ENCODE data around the gene CHST6.
"Not testable (repeated sequence)": the region's sequence is repeated elsewhere in the genome, so short reads cannot be mapped to it uniquely, and the experiment has no call there.

CHST6 gene

GRCh38 chr16:75502916-75503605 is 7.8 kb upstream of the CHST6 start:
- DNase-seq (ENCODE audit: low read depth): no peak

GRCh38 chr16:75501820-75502219 is 6.6 kb upstream of the CHST6 start:
- not testable (repeated sequence) for DNase-seq (ENCODE audit: low read depth)

GRCh38 chr16:75501359-75501758 is 6.1 kb upstream of the CHST6 start:
- DNase-seq (ENCODE audit: low read depth): no peak

- DNase-seq (ENCODE audit: low read depth): not testable (repeated sequence)
Observed at GRCh38 chr16:75498605-75499322, 3.5 kb upstream of the CHST6 start.

- no peak for DNase-seq (ENCODE audit: low read depth)
Observed at GRCh38 chr16:75497558-75497957, 2.3 kb upstream of the CHST6 start.

- no peak for DNase-seq (ENCODE audit: low read depth)
Observed at GRCh38 chr16:75494661-75495075, 573 bp downstream of the CHST6 start.

GRCh38 chr16:75494184-75494583 is 1.1 kb downstream of the CHST6 start:
- DNase-seq (ENCODE audit: low read depth): no peak

- no peak for DNase-seq (ENCODE audit: low read depth)
Observed at GRCh38 chr16:75491876-75492275, 3.4 kb downstream of the CHST6 start.

- DNase-seq (ENCODE audit: low read depth): no peak
Observed at GRCh38 chr16:75488322-75488721, 6.9 kb downstream of the CHST6 start.

- no peak for DNase-seq (ENCODE audit: low read depth)
Observed at GRCh38 chr16:75486676-75487313, 8.4 kb downstream of the CHST6 start.

GRCh38 chr16:75486014-75486675 is 9.1 kb downstream of the CHST6 start:
- DNase-seq (ENCODE audit: low read depth): no peak

- no peak for DNase-seq (ENCODE audit: low read depth)
Observed at GRCh38 chr16:75485230-75486013, 9.8 kb downstream of the CHST6 start.

GRCh38 chr16:75483222-75483621 is 12.0 kb downstream of the CHST6 start:
- DNase-seq (ENCODE audit: low read depth): no peak

- no peak for DNase-seq (ENCODE audit: low read depth)
Observed at GRCh38 chr16:75482434-75483205, 12.6 kb downstream of the CHST6 start.

- DNase-seq (ENCODE audit: low read depth): no peak
Observed at GRCh38 chr16:75481475-75481874, 13.8 kb downstream of the CHST6 start.

- DNase-seq (ENCODE audit: low read depth): no peak
Observed at GRCh38 chr16:75479421-75479990, 15.7 kb downstream of the CHST6 start.

- no peak for DNase-seq (ENCODE audit: low read depth)
Observed at GRCh38 chr16:75478480-75479345, 16.5 kb downstream of the CHST6 start.

GRCh38 chr16:75477680-75478473 is 17.4 kb downstream of the CHST6 start:
- no peak for DNase-seq (ENCODE audit: low read depth)

- DNase-seq (ENCODE audit: low read depth): no peak
Observed at GRCh38 chr16:75476817-75477216, 18.4 kb downstream of the CHST6 start.

All from activated T-helper 1 cell treated with Interleukin-2 at 50 U/mL for 16 hours (primary cell).